Osteoblast (primary cell): ENCODE data around the gene ABCC4. TPM values are rescaled to one million over a fixed set of nuclear protein-coding genes. Genes with fewer than 3 reads are reported as not detected.

Experiments
- DNase-seq: peaks from one replicate; pipeline ENCODE4 v3.0.0; 2011; ENCODE audit warnings: low spot score, mixed read lengths; ENCODE audit not compliant: insufficient read length; ENCODE audit errors: missing footprints
- H2AFZ ChIP-seq: 2 replicates; pipeline ENCODE4 v1.6.0; 2011; ENCODE audit warnings: mild to moderate bottlenecking, low read length
- H3K27ac ChIP-seq: 2 replicates; pipeline ENCODE4 v1.5.1; 2011; ENCODE audit warnings: mild to moderate bottlenecking, low read depth, low read length, moderate library complexity
- H3K27me3 ChIP-seq: 2 replicates; pipeline ENCODE4 v1.6.0; 2012; ENCODE audit warnings: mild to moderate bottlenecking, control low read depth, inconsistent platforms, low read length, moderate library complexity; ENCODE audit not compliant: insufficient read depth
- H3K36me3 ChIP-seq: 2 replicates; pipeline ENCODE4 v1.5.1; 2011; ENCODE audit warnings: mild to moderate bottlenecking, low read length, control low read depth, moderate library complexity; ENCODE audit not compliant: insufficient read depth
- H3K4me1 ChIP-seq: 2 replicates; pipeline ENCODE4 v1.5.1; 2011; ENCODE audit warnings: mild to moderate bottlenecking, low read length, control low read depth, moderate library complexity; ENCODE audit not compliant: insufficient read depth
- H3K4me2 ChIP-seq: 2 replicates; pipeline ENCODE4 v1.6.0; 2011; ENCODE audit warnings: mild to moderate bottlenecking, low read length; ENCODE audit not compliant: insufficient read depth
- H3K4me3 ChIP-seq: fragments of 200-600 bp; sonication (generic); 3 replicates; pipeline ENCODE4 v1.5.1; 2012; ENCODE audit warnings: mild to moderate bottlenecking, low read length, inconsistent platforms; ENCODE audit not compliant: insufficient read depth
- H3K79me2 ChIP-seq: 2 replicates; pipeline ENCODE4 v1.6.0; 2012; ENCODE audit warnings: mild to moderate bottlenecking, low read length, control low read depth, inconsistent platforms; ENCODE audit not compliant: insufficient read depth
- H3K9me3 ChIP-seq: 2 replicates; pipeline ENCODE4 v1.5.1; 2011; ENCODE audit warnings: low read depth, low read length, control low read depth
- H4K20me1 ChIP-seq: 2 replicates; pipeline ENCODE4 v1.6.0; 2012; ENCODE audit warnings: mild to moderate bottlenecking, low read length, control low read depth; ENCODE audit not compliant: insufficient read depth
- total RNA-seq: library from RNA; depleted of rRNA; stranded (reverse); fragments of >200 nt; gene quantifications from 2 replicates; pipeline ENCODE4 v1.2.3, GENCODE V29; 2012
- TF ChIP-seq, protein P1 (sequence below): IDR thresholded peaks from 2 replicates; pipeline ENCODE4 v1.5.1; 2011; ENCODE audit warnings: mild to moderate bottlenecking, low read depth, low read length, moderate library complexity; ENCODE audit errors: extremely low read depth

Gene ABCC4
- total RNA-seq, 1 donor: 27.5 TPM

- Histone ChIP-seq H3K4me3 (no peak overlapping the region), H3K9me3 (no peaks in the 10 kb centered on the region), H3K4me1 (peaks cover 25% of the 10 kb centered on the region), H2AFZ (peak overlapping the region; percentile 54), H3K36me3 (no peaks in the 10 kb centered on the region), H3K27me3 (no peaks in the 10 kb centered on the region), H4K20me1 (no peaks in the 10 kb centered on the region), H3K79me2 (no peaks in the 10 kb centered on the region), H3K4me2 (peak overlapping the region; percentile 79), H3K27ac (peak overlapping the region; percentile 96)
- TF ChIP-seq, protein P1, sequence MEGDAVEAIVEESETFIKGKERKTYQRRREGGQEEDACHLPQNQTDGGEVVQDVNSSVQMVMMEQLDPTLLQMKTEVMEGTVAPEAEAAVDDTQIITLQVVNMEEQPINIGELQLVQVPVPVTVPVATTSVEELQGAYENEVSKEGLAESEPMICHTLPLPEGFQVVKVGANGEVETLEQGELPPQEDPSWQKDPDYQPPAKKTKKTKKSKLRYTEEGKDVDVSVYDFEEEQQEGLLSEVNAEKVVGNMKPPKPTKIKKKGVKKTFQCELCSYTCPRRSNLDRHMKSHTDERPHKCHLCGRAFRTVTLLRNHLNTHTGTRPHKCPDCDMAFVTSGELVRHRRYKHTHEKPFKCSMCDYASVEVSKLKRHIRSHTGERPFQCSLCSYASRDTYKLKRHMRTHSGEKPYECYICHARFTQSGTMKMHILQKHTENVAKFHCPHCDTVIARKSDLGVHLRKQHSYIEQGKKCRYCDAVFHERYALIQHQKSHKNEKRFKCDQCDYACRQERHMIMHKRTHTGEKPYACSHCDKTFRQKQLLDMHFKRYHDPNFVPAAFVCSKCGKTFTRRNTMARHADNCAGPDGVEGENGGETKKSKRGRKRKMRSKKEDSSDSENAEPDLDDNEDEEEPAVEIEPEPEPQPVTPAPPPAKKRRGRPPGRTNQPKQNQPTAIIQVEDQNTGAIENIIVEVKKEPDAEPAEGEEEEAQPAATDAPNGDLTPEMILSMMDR: no peak
- DNase-seq: peak; percentile 77
Measured at GRCh38 chr13:95099541-95099940, 201.7 kb downstream of the ABCC4 start.

DNA sequence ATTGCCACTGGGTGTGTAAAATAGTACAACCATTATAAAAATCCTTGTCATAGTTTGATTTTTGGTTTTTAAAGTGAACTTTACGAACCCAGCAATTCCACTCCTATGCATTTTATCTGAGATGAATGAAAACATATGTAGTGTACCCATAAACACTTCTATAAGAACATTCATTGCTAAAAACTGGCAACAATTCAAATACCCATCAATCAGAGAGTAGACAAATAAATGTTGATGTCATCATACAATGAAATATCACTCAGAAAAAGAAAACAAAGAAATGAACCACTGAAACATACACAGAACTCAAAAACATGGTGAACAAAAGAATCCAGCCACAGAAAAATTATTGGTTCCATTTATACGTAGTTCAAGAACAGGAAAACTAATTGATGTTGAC is 202.3 kb downstream of the ABCC4 start:
- peaks cover 25% of the 10 kb centered on the region for H3K4me1 ChIP-seq
- no peaks in the 10 kb centered on the region for H3K9me3 ChIP-seq
- H3K79me2 ChIP-seq: no peaks in the 10 kb centered on the region
- no peaks in the 10 kb centered on the region for H3K36me3 ChIP-seq
- no peaks in the 10 kb centered on the region for H3K27me3 ChIP-seq
- H4K20me1 ChIP-seq: no peaks in the 10 kb centered on the region
- TF ChIP-seq, protein P1: no peak
- H2AFZ ChIP-seq: no peak overlapping the region
- no peak overlapping the region for H3K4me3 ChIP-seq
- H3K4me2 ChIP-seq: no peak overlapping the region
- no peak for DNase-seq
- peak overlapping the region; percentile 96 for H3K27ac ChIP-seq

- H3K36me3 ChIP-seq: no peaks in the 10 kb centered on the region
- H3K79me2 ChIP-seq: no peaks in the 10 kb centered on the region
- H3K4me3 ChIP-seq: no peak overlapping the region
- no peak overlapping the region for H3K4me2 ChIP-seq
- peaks cover 9% of the 10 kb centered on the region for H3K4me1 ChIP-seq
- H2AFZ ChIP-seq: no peak overlapping the region
- H3K27me3 ChIP-seq: no peaks in the 10 kb centered on the region
- no peak for DNase-seq
- H4K20me1 ChIP-seq: no peaks in the 10 kb centered on the region
- no peak overlapping the region for H3K27ac ChIP-seq
- no peaks in the 10 kb centered on the region for H3K9me3 ChIP-seq
- TF ChIP-seq, protein P1: no peak
Measured at GRCh38 chr13:95091755-95092154, 209.5 kb downstream of the ABCC4 start.

DNA sequence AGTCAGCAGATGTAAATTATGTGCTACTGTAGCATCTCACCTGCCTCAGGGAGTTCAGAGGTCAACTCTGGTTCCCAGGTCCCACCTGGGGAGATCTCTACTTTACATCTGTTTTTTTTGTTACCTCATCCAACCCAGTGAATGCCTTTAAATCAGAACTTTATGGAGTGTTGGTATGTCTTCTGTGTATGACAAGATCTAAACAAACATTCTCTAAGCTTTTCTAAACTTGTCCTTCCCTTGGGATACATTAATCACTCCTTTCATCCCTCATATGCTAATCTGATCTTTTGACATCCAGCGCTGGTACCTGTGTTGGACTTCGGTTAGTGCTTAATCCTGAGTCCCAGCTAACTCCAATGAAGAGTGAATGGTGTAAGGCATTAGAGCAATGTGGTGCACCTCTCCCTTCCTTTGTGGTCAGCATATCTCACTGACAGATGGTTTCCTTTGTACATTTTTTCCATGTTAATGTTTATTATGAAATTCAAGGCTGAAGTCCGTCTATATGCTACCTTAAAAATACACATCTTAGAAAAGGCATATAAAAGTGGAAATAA is 213.4 kb downstream of the ABCC4 start:
- DNase-seq: no peak
- Histone ChIP-seq H4K20me1 (no peaks in the 10 kb centered on the region), H3K36me3 (no peaks in the 10 kb centered on the region), H3K27ac (no peak overlapping the region), H3K27me3 (no peaks in the 10 kb centered on the region), H3K4me2 (no peak overlapping the region), H3K79me2 (no peaks in the 10 kb centered on the region), H3K4me3 (no peak overlapping the region), H3K4me1 (peaks cover 12% of the 10 kb centered on the region), H2AFZ (no peak overlapping the region), H3K9me3 (no peaks in the 10 kb centered on the region)
- TF ChIP-seq, protein P1: no peak
